ENCODE data around the gene ANXA7.
"Not testable (repeated sequence)": the region's sequence is repeated elsewhere in the genome, so short reads cannot be mapped to it uniquely, and the experiment has no call there.

Gene ANXA7

GRCh38 chr10:73357166-73357565 lies 56.7 kb downstream of the ANXA7 start:
- no peak overlapping the region for H3K27ac ChIP-seq
- no peak for DNase-seq (ENCODE audit: low read depth, low spot score)

GRCh38 chr10:73344269-73344668 lies 69.6 kb downstream of the ANXA7 start:
- H3K27ac ChIP-seq: no peak overlapping the region
- no peak for DNase-seq (ENCODE audit: low read depth, low spot score)

DNA sequence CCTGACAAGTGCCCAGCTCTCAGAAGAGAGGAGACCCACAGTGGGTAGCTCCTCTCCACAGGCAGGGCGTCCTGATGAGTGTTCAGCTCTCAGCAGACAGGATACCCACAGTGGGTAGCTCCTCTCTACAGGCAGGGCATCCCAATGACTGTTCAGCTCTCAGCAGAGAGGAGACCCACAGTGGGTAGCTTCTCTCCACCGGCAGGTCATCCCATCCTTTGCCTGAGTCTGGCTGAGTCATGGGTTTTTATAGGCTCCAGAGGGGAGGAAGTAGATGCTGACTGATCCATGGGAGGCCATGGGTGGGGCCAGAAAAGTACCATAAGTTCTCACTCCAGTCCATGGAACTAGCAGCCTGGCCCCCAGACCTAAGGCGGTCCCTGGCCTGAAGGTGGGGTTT lies 73.7 kb downstream of the ANXA7 start:
- DNase-seq (ENCODE audit: low read depth, low spot score): no peak
- no peak overlapping the region for H3K27ac ChIP-seq

- H3K27ac ChIP-seq: peak overlapping the region; percentile 59
- DNase-seq (ENCODE audit: low read depth, low spot score): no peak
These were observed 74.4 kb downstream of the ANXA7 start for GRCh38 chr10:73339436-73339835.

- peak overlapping the region; percentile 59 for H3K27ac ChIP-seq
- peak; percentile 22 for DNase-seq (ENCODE audit: low read depth, low spot score)
These were observed 75.0 kb downstream of the ANXA7 start for GRCh38 chr10:73338801-73339368.

GRCh38 chr10:73333202-73333601 lies 80.7 kb downstream of the ANXA7 start:
- no peak for DNase-seq (ENCODE audit: low read depth, low spot score)
- no peak overlapping the region for H3K27ac ChIP-seq

- H3K27ac ChIP-seq: no peak overlapping the region
- no peak for DNase-seq (ENCODE audit: low read depth, low spot score)
These were observed 81.5 kb downstream of the ANXA7 start for GRCh38 chr10:73332379-73332778.

GRCh38 chr10:73328523-73328922 lies 85.3 kb downstream of the ANXA7 start:
- DNase-seq (ENCODE audit: low read depth, low spot score); H3K27ac ChIP-seq: not testable (repeated sequence)

DNA sequence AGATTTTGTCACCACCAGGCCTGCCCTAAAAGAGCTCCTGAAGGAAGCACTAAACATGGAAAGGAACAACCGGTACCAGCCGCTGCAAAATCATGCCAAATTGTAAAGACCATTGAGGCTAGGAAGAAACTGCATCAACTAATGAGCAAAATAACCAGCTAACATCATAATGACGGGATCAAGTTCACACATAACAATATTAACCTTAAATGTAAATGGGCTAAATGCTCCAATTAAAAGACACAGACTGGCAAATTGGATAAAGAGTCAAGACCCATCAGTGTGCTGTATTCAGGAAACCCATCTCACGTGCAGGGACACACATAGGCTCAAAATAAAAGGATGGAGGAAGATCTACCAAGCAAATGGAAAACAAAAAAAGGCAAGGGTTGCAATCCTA lies 88.6 kb downstream of the ANXA7 start:
- not testable (repeated sequence) for H3K27ac ChIP-seq; DNase-seq (ENCODE audit: low read depth, low spot score)

Data from epithelial cell of prostate (primary cell).